PC-3 (cell line): ENCODE results near the gene CLEC19A. TPM values are rescaled to one million over a fixed set of nuclear protein-coding genes. Genes with fewer than 3 reads are reported as not detected.

Source experiments
- ATAC-seq: fragments of 200-7000 bp; cut with Tn5 transposase; 2 replicates; pipeline ENCODE4 v1.9.1; 2020; ENCODE audit warnings: mild to moderate bottlenecking, moderate library complexity
- Bru-seq: library from RNA; stranded (reverse); fragments of 400-500 nt; gene quantifications from one replicate; lab custom pipeline; 2021; lab: Mats Ljungman, UMichigan
- BruChase-seq, 2 experiments: library from RNA; stranded (reverse); fragments of 400-500 nt; gene quantifications; one replicate each; lab custom pipeline; 2021; lab: Mats Ljungman, UMichigan
- BruUV-seq: library from RNA; stranded (reverse); fragments of 400-500 nt; replicated peaks from 2 replicates; lab custom pipeline; 2021; lab: Mats Ljungman, UMichigan
- CTCF ChIA-PET: fragments of 300-600 bp; sonication (Branson Sonifier 250); formaldehyde crosslinking; loops from one replicate; lab custom pipeline; 2022; ENCODE audit warnings: antibody characterized with exemption; lab: Charles Lee
- POLR2A ChIA-PET: fragments of 300-600 bp; sonication (Branson Sonifier 250); formaldehyde crosslinking; loops from one replicate; lab custom pipeline; 2022; ENCODE audit warnings: antibody characterized with exemption; ENCODE audit not compliant: unreplicated experiment; lab: Charles Lee
- DNase-seq: peaks from one replicate; pipeline ENCODE4 v3.0.0-alpha.2; 2015
- H2AFZ ChIP-seq: fragments of 300-600 bp; sonication (generic); 2 replicates; pipeline ENCODE4 v1.6.0; 2016; ENCODE audit warnings: antibody characterized with exemption, low read length
- H3F3A ChIP-seq: fragments of 300-600 bp; sonication (generic); one replicate; pipeline ENCODE4 v1.6.0; 2017; ENCODE audit warnings: antibody characterized with exemption, low read length, control low read depth, mild to moderate bottlenecking; ENCODE audit not compliant: unreplicated experiment
- H3K27ac ChIP-seq: fragments of 300-600 bp; sonication (generic); 2 replicates; pipeline ENCODE4 v1.5.1; 2016; ENCODE audit warnings: mild to moderate bottlenecking, low read length
- H3K27me3 ChIP-seq: fragments of 300-600 bp; sonication (generic); 2 replicates; pipeline ENCODE4 v1.6.1; 2016; ENCODE audit warnings: low read length, mixed read lengths
- H3K36me3 ChIP-seq: fragments of 300-600 bp; sonication (generic); 2 replicates; pipeline ENCODE4 v1.6.1; 2016; ENCODE audit warnings: low read depth, mixed run types, low read length, mixed read lengths
- H3K4me1 ChIP-seq: fragments of 300-600 bp; sonication (generic); 2 replicates; pipeline ENCODE4 v1.5.1; 2016; ENCODE audit warnings: low read length; ENCODE audit not compliant: insufficient read depth
- H3K4me2 ChIP-seq: fragments of 300-600 bp; sonication (generic); 2 replicates; pipeline ENCODE4 v1.6.0; 2016; ENCODE audit warnings: low read length
- H3K4me3 ChIP-seq: fragments of 300-600 bp; sonication (generic); 2 replicates; pipeline ENCODE4 v1.5.1; 2016; ENCODE audit warnings: mild to moderate bottlenecking, low read length, mixed read lengths
- H3K79me2 ChIP-seq: fragments of 300-600 bp; sonication (generic); 2 replicates; pipeline ENCODE4 v1.6.1; 2017; ENCODE audit warnings: low read length, mixed read lengths
- H3K9ac ChIP-seq: fragments of 300-600 bp; sonication (generic); 2 replicates; pipeline ENCODE4 v1.6.0; 2016; ENCODE audit warnings: mild to moderate bottlenecking, low read length
- H3K9me2 ChIP-seq: fragments of 300-600 bp; sonication (generic); replicated peaks from 2 replicates; pipeline ENCODE4 v1.6.1; 2016; ENCODE audit warnings: mixed run types, low read length, mixed read lengths
- H3K9me3 ChIP-seq: fragments of 300-600 bp; sonication (generic); 2 replicates; pipeline ENCODE4 v1.6.1; 2016; ENCODE audit warnings: low read length, mixed read lengths
- H4K20me1 ChIP-seq: fragments of 300-600 bp; sonication (generic); 2 replicates; pipeline ENCODE4 v1.6.1; 2016; ENCODE audit warnings: low read length, mixed read lengths
- CTCF ChIP-seq: fragments of 300-600 bp; sonication (generic); conservative IDR thresholded peaks from 2 replicates; pipeline ENCODE4 v1.5.1; 2017; ENCODE audit warnings: antibody characterized with exemption, low read depth, mild to moderate bottlenecking, low read length
- EZH2 ChIP-seq: fragments of 300-600 bp; sonication (generic); IDR thresholded peaks from one replicate; pipeline ENCODE4 v1.6.1; 2017; ENCODE audit warnings: antibody characterized with exemption, mild to moderate bottlenecking, low read length; ENCODE audit not compliant: unreplicated experiment
- EZH2phosphoT487 ChIP-seq: fragments of 300-600 bp; sonication (generic); IDR thresholded peaks from 2 replicates; pipeline ENCODE4 v1.6.1; 2018; ENCODE audit warnings: mild to moderate bottlenecking, antibody characterized with exemption, low read length, borderline replicate concordance
- intact Hi-C: fragments of 100-400 bp; cut with micrococcal nuclease; formaldehyde crosslinking; loops from 2 replicates; pipeline ENCODE4 v1.9.0; 2023
- long read RNA-seq: library from polyadenylated mRNA; unstranded; transcript quantifications from one replicate; pipeline ENCODE4 v2.0.0, GENCODE V29; 2021; ENCODE audit not compliant: unreplicated experiment
- total RNA-seq: library from RNA; depleted of rRNA; stranded (reverse); fragments of >200 nt; gene quantifications from 2 replicates; pipeline ENCODE4 v1.2.3, GENCODE V29; 2014; rRNA removed

Gene CLEC19A
- not detected in 2 replicates for total RNA-seq
- Bru-seq, nascent RNA: percentile 2 among the genes with signal in this experiment
- percentile 10 among the genes with signal in this experiment for BruChase-seq, experiment 1, labeled RNA remaining after a 6-hour chase
- percentile 17 among the genes with signal in this experiment for BruChase-seq, experiment 2, labeled RNA remaining after a 2-hour chase
- long read RNA-seq: 0 reads

- TF ChIP-seq EZH2: no peak
- TF ChIP-seq EZH2phosphoT487: no peak
- TF ChIP-seq CTCF: no peak
- H3K4me2 ChIP-seq: no peak within 1 kb of the TSS
- no peaks in the 10 kb centered on the region for H3F3A ChIP-seq
- no peak within 1 kb of the TSS for H2AFZ ChIP-seq
- H3K27me3 ChIP-seq: no peaks in the 10 kb centered on the region
- ChIA-PET CTCF (no interaction called here), POLR2A (no interaction called here)
- no peaks in the 10 kb centered on the region for H3K79me2 ChIP-seq
- H4K20me1 ChIP-seq: no peaks in the 10 kb centered on the region
- DNase-seq (no peak), ATAC-seq (no peak)
- H3K36me3 ChIP-seq: no peaks in the 10 kb centered on the region
- H3K4me1 ChIP-seq: peaks cover 8% of the 10 kb centered on the region
- intact Hi-C loops: no loop called here
- no TSS peak for BruUV-seq
- H3K9ac ChIP-seq: no peak within 1 kb of the TSS
- no peaks in the 10 kb centered on the region for H3K9me3 ChIP-seq
- no peak within 1 kb of the TSS for H3K4me3 ChIP-seq
- no peaks in the 10 kb centered on the region for H3K9me2 ChIP-seq
- H3K27ac ChIP-seq: no peak within 1 kb of the TSS
Measured at GRCh38 chr16:19285431-19285830, at the start of gene CLEC19A. CLEC19A (plus strand) TSS chr16:19285731; CDS start chr16:19285852, 121 bp downstream.

- POLR2A ChIA-PET: no interaction called here
- no TSS peak for BruUV-seq
- no peak overlapping the region for H3K4me3 ChIP-seq
Measured at GRCh38 chr16:19235886-19236285, 49.6 kb upstream of the CLEC19A start.

More at GRCh38 chr16:19235886-19236285, 49.6 kb upstream of the CLEC19A start:
- Histone ChIP-seq H3K27me3 (no peaks in the 10 kb centered on the region), H4K20me1 (no peaks in the 10 kb centered on the region), H3K9me3 (no peaks in the 10 kb centered on the region), H3K9ac (no peak overlapping the region), H3K27ac (peak overlapping the region; percentile 24; the same call in 1 of the 2 replicates), H3K36me3 (no peaks in the 10 kb centered on the region; the same call in 1 of the 2 replicates), H3K9me2 (no peaks in the 10 kb centered on the region), H3K4me2 (no peak overlapping the region), H3K4me1 (peaks cover 15% of the 10 kb centered on the region), H3F3A (no peaks in the 10 kb centered on the region), H2AFZ (no peak overlapping the region), H3K79me2 (no peaks in the 10 kb centered on the region)
- ATAC-seq: no peak
- TF ChIP-seq EZH2 (no peak), CTCF (no peak), EZH2phosphoT487 (no peak)
- no peak for DNase-seq
- intact Hi-C loops: loop anchor here (1.0 kb wide), 1 partner anchor 26 kb away; no protein-coding TSS in a partner anchor
- CTCF ChIA-PET: no interaction called here
